ENCODE data around the gene INO80C. TPM values are rescaled to one million over a fixed set of nuclear protein-coding genes. Genes with fewer than 3 reads are reported as not detected.
A peak's percentile ranks its signal among the peaks of the same experiment; 100 is the strongest.

INO80C gene
- total RNA-seq, 1 donor from 2014 or later: 11.3 TPM

- no peaks in the 10 kb centered on the region for H3K36me3 ChIP-seq (ENCODE audit: control insufficient read depth, insufficient read depth, low read length)
- H3K4me3 ChIP-seq (ENCODE audit: low read depth, low read length): peak overlapping the region; percentile 69
- DNase-seq (ENCODE audit: low read depth): no peak
- TF ChIP-seq CTCF (IDR thresholded peaks at IDR 0.05; ENCODE audit: insufficient read depth, low read length, poor library complexity, severe bottlenecking): no peak
- no peaks in the 10 kb centered on the region for H3K27me3 ChIP-seq (ENCODE audit: control insufficient read depth, insufficient read depth, low read length)
Measured at GRCh38 chr18:35497027-35497369, 762 bp downstream of the INO80C start.

GRCh38 chr18:35495536-35496314, 2.0 kb downstream of the INO80C start:
- no peak for TF ChIP-seq CTCF (IDR thresholded peaks at IDR 0.05; ENCODE audit: insufficient read depth, low read length, poor library complexity, severe bottlenecking)
- H3K27me3 ChIP-seq (ENCODE audit: control insufficient read depth, insufficient read depth, low read length): no peaks in the 10 kb centered on the region
- no peak overlapping the region for H3K4me3 ChIP-seq (ENCODE audit: low read depth, low read length)
- DNase-seq (ENCODE audit: low read depth): no peak
- no peaks in the 10 kb centered on the region for H3K36me3 ChIP-seq (ENCODE audit: control insufficient read depth, insufficient read depth, low read length)

- Histone ChIP-seq H3K36me3 (ENCODE audit: control insufficient read depth, insufficient read depth, low read length) (no peaks in the 10 kb centered on the region), H3K27me3 (ENCODE audit: control insufficient read depth, insufficient read depth, low read length) (no peaks in the 10 kb centered on the region), H3K4me3 (ENCODE audit: low read depth, low read length) (no peak overlapping the region)
- no peak for TF ChIP-seq CTCF (IDR thresholded peaks at IDR 0.05; ENCODE audit: insufficient read depth, low read length, poor library complexity, severe bottlenecking)
- DNase-seq (ENCODE audit: low read depth): no peak
Measured at GRCh38 chr18:35494251-35495220, 3.2 kb downstream of the INO80C start.

- TF ChIP-seq CTCF (IDR thresholded peaks at IDR 0.05; ENCODE audit: insufficient read depth, low read length, poor library complexity, severe bottlenecking): no peak
- no peak overlapping the region for H3K4me3 ChIP-seq (ENCODE audit: low read depth, low read length)
Measured at GRCh38 chr18:35491700-35492077, 6.1 kb downstream of the INO80C start.

GRCh38 chr18:35490894-35491699, 6.7 kb downstream of the INO80C start:
- TF ChIP-seq CTCF (IDR thresholded peaks at IDR 0.05; ENCODE audit: insufficient read depth, low read length, poor library complexity, severe bottlenecking): no peak
- Histone ChIP-seq H3K4me3 (ENCODE audit: low read depth, low read length) (no peak overlapping the region), H3K36me3 (ENCODE audit: control insufficient read depth, insufficient read depth, low read length) (no peaks in the 10 kb centered on the region), H3K27me3 (ENCODE audit: control insufficient read depth, insufficient read depth, low read length) (no peaks in the 10 kb centered on the region)
- DNase-seq (ENCODE audit: low read depth): no peak

More at GRCh38 chr18:35491700-35492077, 6.1 kb downstream of the INO80C start:
- no peaks in the 10 kb centered on the region for H3K36me3 ChIP-seq (ENCODE audit: control insufficient read depth, insufficient read depth, low read length)
- no peaks in the 10 kb centered on the region for H3K27me3 ChIP-seq (ENCODE audit: control insufficient read depth, insufficient read depth, low read length)
- DNase-seq (ENCODE audit: low read depth): no peak
